AG09319 (cell line): ENCODE results near the gene PDCD4.

Experiments
- DNase-seq: peaks from one replicate; pipeline ENCODE4 v3.0.0-alpha.2; 2010; ENCODE audit warnings: low read depth; ENCODE audit errors: extremely low read depth
- TF ChIP-seq, protein P1 (sequence below): IDR thresholded peaks from 2 replicates; pipeline ENCODE4 v1.5.1; 2011; ENCODE audit warnings: low read depth, mild to moderate bottlenecking, inconsistent platforms, low read length, moderate library complexity

Gene PDCD4

DNA sequence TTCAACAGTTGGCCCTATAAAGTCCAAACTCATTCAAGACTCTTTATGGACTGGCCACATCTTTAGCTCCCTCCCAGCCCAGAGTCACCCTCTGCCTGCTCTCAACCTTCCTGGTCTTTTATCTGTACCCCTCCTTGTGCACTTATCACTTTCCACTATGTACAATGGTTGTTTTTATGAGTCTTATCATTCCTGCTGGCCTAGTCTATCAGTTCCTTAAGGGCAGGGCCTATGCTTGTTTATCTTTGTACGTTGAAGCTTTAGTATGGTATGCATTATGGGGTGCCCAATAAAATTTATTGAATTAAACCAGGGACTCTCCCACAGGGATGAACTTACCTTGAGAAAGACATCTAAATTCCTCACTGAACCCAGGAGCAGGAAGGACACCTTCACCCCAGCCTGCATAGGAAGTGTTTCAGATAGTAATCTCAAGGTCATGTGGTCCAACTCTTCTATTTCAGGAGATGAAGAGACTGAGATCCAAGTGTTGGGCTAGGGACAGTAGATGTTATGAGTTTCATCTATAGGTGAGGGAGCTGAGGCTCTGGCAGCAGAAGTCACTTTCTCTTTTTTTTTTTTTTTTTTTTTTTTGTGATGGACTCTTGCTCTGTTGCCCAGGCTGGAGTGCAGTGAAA is 13.3 kb upstream of the PDCD4 start:
- DNase-seq = no peak
- TF ChIP-seq, protein P1, sequence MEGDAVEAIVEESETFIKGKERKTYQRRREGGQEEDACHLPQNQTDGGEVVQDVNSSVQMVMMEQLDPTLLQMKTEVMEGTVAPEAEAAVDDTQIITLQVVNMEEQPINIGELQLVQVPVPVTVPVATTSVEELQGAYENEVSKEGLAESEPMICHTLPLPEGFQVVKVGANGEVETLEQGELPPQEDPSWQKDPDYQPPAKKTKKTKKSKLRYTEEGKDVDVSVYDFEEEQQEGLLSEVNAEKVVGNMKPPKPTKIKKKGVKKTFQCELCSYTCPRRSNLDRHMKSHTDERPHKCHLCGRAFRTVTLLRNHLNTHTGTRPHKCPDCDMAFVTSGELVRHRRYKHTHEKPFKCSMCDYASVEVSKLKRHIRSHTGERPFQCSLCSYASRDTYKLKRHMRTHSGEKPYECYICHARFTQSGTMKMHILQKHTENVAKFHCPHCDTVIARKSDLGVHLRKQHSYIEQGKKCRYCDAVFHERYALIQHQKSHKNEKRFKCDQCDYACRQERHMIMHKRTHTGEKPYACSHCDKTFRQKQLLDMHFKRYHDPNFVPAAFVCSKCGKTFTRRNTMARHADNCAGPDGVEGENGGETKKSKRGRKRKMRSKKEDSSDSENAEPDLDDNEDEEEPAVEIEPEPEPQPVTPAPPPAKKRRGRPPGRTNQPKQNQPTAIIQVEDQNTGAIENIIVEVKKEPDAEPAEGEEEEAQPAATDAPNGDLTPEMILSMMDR = no peak

DNA sequence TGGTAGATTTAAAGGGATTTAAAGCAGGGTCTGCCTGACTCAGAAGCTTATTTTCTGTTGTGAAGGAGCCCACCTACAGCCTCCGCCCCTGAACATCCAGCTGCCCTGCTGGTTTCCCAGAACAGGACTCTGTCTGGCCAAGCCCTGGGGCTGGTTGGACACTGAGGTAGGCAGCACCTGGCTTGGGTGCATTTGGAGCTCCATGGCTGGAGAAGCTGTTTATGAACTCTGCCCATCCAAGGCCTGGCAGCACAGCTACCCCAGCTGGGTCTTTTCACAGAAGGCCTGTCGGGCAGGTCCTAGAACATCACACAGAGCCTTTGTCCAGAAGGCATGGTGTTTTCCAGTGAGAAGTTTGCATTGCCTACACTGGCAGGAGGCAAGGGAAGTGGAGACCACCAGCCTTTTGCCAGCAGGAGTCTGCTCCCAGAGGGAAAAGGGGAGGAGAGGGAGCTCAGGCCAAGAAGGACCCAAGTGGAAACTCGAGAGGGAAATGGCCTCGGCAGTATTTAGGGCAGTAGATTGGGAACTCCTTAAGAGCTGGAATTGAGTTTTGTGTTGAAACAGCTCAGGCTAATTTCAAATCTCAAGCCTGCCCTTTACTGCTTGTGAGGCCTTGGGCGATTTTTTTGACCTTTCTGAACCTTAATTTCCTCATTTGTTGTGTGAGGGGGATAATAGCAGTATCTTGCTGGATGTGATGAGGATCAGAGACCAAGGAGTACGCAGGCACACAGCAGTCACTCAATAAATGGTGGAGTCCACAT is 12.3 kb upstream of the PDCD4 start:
- no peak for DNase-seq

DNA sequence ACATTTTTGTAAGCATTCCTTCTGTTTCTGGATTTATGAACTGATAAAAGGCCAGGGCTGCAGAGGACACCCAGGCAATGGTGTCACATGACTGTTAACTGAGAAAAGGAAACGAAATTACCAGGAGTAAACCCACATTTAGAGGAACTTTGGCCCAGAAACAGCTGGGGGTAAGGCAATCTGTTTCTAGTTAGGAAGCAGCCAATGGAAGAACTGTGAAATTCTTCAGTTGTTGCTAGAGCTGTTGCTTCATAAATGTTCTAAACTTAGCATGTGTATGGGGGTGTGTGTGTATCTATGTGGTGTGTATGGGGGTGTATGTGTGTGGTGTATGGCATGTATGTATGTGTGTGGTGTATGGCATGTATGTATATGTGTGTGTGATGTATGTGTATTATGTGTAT is 11.8 kb upstream of the PDCD4 start:
- TF ChIP-seq, protein P1 = no peak
- DNase-seq = peak; percentile 71

More for the DNA sequence above, 12.3 kb upstream of the PDCD4 start:
- TF ChIP-seq, protein P1 = no peak; the same call in 1 of the 2 replicates

GRCh38 chr10:110860576-110861241 is 11.0 kb upstream of the PDCD4 start:
- TF ChIP-seq, protein P1 = no peak
- no peak for DNase-seq

DNA sequence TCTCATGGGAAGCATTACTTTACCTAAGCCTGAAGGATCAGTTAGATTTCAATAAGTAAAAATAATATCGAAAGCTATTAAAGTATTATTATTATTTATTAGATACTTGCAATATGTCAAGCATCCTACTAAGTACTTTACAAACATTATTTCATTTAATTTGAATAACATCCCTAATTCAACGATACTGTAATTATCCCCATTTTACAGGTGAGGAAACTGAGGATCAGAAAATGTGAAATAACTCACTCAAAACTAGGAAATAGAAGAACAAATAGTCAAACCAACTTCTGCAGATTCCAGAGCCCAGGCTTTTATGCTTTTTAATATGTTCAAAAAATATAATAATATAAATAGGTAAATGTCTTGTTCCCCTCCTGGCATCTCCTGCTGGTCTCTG is 10.3 kb upstream of the PDCD4 start:
- TF ChIP-seq, protein P1 = no peak
- DNase-seq = no peak

DNA sequence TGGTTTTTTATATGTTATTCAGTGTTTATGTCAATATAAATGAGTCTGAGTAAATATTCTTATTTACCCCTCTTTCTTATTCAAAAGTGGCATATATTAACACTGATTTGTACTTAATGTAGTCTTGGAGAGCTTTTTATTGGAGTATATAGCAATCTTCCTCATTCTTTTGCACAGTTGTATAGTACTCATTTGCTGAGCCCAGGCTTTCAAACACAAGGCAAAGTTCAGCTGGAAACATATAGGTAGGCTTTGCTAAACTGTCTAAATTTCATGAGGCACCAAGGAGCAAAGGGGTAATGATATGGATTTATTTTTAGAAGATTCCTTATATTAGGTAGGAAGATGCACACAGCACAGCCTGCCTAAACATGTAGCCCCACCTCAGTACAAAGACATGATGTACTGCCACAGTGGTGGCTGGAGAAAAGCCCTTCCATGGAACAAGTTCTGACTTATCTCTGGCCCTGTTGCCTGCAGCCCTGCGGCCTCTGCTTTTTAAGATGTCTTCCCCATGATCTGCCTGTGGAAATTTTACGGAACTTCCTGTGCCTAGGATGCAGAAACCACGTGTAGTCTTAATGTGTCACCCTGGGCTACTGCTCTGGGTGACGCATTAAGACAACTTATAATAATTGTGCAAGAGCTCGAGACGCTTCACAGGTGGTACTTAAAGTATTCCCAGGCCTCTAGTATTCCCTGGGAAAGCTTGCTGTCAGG is 9.6 kb upstream of the PDCD4 start:
- TF ChIP-seq, protein P1 = no peak
- no peak for DNase-seq
